Measurements from ENCODE around the gene SLC4A1AP.

GRCh38 chr2:27647289-27647688 is 16.4 kb upstream of the SLC4A1AP start:
- TF ChIP-seq CTCF (IDR thresholded peaks at IDR 0.05; ENCODE audit: low read depth, low read length): no peak
- TF ChIP-seq EZH2phosphoT487 (IDR thresholded peaks at IDR 0.05; ENCODE audit: low read depth): no peak
